OCI-LY3 (cell line): Measurements from ENCODE around the gene TCF3.

Experiments used
- H2AFZ ChIP-seq: fragments of 200-600, 300-600 bp; shearing (Covaris generic); 2 replicates; pipeline ENCODE4 v1.6.0; 2014; ENCODE audit warnings: antibody characterized with exemption, low read depth, low read length
- H3K27ac ChIP-seq: fragments of 200-600, 300-600 bp; sonication (generic); 2 replicates; pipeline ENCODE4 v1.5.1; 2014; ENCODE audit warnings: mild to moderate bottlenecking, low read length, moderate library complexity, mixed read lengths
- H3K27me3 ChIP-seq: fragments of 200-600, 300-600 bp; sonication (generic); 2 replicates; pipeline ENCODE4 v1.6.1; 2014; ENCODE audit warnings: low read depth, low read length, mixed read lengths
- H3K36me3 ChIP-seq: fragments of 200-600, 300-600 bp; sonication (generic); replicated peaks from 2 replicates; pipeline ENCODE3; 2014; ENCODE audit warnings: low read depth, low read length, mixed read lengths
- H3K4me1 ChIP-seq: fragments of 300-600, 200-600 bp; sonication (generic); 2 replicates; pipeline ENCODE4 v1.6.1; 2014; ENCODE audit warnings: low read length, mixed read lengths
- H3K4me2 ChIP-seq: fragments of 200-600, 300-600 bp; sonication (generic); 2 replicates; pipeline ENCODE4 v1.6.1; 2014; ENCODE audit warnings: low read length, mixed read lengths
- H3K4me3 ChIP-seq: fragments of 300-600, 200-600 bp; sonication (generic); 2 replicates; pipeline ENCODE4 v1.5.1; 2014; ENCODE audit warnings: antibody characterized with exemption, mild to moderate bottlenecking, low read length, moderate library complexity
- H3K79me2 ChIP-seq: fragments of 300-600, 200-600 bp; shearing (Covaris generic); 2 replicates; pipeline ENCODE4 v1.6.1; 2014; ENCODE audit warnings: mild to moderate bottlenecking, low read length, mixed read lengths
- H3K9ac ChIP-seq: fragments of 300-600, 200-600 bp; shearing (Covaris generic); 2 replicates; pipeline ENCODE4 v1.6.0; 2014; ENCODE audit warnings: mild to moderate bottlenecking, low read length, moderate library complexity
- H3K9me3 ChIP-seq: fragments of 200-600, 300-600 bp; shearing (Covaris generic); 2 replicates; pipeline ENCODE4 v1.6.1; 2014; ENCODE audit warnings: low read length, mixed read lengths; ENCODE audit not compliant: insufficient read depth
- H4K20me1 ChIP-seq: fragments of 200-600, 300-600 bp; sonication (generic); 2 replicates; pipeline ENCODE4 v1.6.1; 2016; ENCODE audit warnings: low read length, mixed read lengths; ENCODE audit not compliant: insufficient read depth
- EZH2phosphoT487 ChIP-seq: fragments of 200-600 bp; shearing (Covaris generic); IDR thresholded peaks from 2 replicates; pipeline ENCODE4 v1.6.1; 2018; ENCODE audit warnings: antibody characterized with exemption, mixed run types, low read depth
- TF ChIP-seq, protein P1 (sequence below): fragments of 200-600, 300-600 bp; sonication (generic); IDR thresholded peaks from 2 replicates; pipeline ENCODE4 v1.5.1; 2014; ENCODE audit warnings: antibody characterized with exemption, low read length, low read depth

Gene TCF3

DNA sequence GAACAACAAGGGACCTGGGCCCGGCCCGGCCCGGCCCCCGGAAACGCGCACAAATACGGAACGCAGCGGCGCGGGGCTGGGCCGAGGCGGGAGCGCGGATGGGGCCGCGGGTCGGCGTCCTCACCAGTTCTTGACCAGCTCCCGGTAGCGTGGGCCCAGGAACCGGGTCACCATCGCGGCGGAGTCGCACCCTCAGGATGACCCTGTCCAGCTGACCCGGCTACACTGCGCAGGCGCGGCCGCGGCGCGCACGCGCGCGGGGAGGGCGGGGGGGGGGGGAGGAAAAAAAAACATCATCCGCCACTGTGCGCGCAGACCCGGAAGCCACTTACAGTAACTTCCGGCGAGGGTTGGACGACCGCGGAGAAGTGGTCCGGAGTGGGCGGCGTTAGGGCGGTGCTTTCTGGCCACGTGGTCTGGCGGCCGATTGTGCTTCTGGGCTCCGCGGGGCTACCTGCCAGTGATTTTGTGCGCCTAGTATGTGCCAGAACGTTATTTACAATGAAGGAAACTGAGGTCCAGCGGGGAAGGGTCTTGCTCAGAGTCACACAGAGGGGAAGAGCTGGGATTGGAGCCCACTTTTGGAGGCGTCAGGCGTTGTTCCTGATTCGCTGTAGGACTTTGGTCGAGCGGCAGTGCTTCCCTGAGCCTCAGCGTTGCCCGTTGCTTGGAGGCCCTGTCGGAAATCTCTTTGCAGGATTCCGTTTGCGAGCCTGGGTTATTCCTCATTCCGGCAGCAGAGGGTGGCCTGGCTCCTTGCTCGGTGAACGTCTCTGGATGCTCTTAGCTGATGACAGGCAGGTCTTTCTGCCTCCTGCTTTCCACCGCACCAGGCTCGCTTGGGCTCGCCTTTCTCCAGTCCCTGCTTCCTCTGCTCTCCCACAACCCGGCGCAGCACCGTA lies 46.9 kb downstream of the TCF3 start, which contains the start of gene UQCR11:
TSS of gene UQCR11 (minus strand) at position 227 of the 902 bp plus-strand sequence. CDS start at position 174, 53 bp downstream.
- H3K27ac ChIP-seq: peak within 1 kb of the TSS; percentile 80
- H3K27me3 ChIP-seq: no peaks in the 10 kb centered on the region
- peak within 1 kb of the TSS; percentile 80 for H3K4me3 ChIP-seq
- H3K9ac ChIP-seq: peak within 1 kb of the TSS; percentile 94
- H3K4me2 ChIP-seq: peak within 1 kb of the TSS; percentile 91
- H4K20me1 ChIP-seq: peaks cover 13% of the 10 kb centered on the region
- H3K36me3 ChIP-seq: peaks cover 34% of the 10 kb centered on the region
- no peak for TF ChIP-seq EZH2phosphoT487
- TF ChIP-seq, protein P1, sequence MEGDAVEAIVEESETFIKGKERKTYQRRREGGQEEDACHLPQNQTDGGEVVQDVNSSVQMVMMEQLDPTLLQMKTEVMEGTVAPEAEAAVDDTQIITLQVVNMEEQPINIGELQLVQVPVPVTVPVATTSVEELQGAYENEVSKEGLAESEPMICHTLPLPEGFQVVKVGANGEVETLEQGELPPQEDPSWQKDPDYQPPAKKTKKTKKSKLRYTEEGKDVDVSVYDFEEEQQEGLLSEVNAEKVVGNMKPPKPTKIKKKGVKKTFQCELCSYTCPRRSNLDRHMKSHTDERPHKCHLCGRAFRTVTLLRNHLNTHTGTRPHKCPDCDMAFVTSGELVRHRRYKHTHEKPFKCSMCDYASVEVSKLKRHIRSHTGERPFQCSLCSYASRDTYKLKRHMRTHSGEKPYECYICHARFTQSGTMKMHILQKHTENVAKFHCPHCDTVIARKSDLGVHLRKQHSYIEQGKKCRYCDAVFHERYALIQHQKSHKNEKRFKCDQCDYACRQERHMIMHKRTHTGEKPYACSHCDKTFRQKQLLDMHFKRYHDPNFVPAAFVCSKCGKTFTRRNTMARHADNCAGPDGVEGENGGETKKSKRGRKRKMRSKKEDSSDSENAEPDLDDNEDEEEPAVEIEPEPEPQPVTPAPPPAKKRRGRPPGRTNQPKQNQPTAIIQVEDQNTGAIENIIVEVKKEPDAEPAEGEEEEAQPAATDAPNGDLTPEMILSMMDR: peak; percentile 60
- H3K9me3 ChIP-seq: no peaks in the 10 kb centered on the region
- peak within 1 kb of the TSS; percentile 45; the same call in 1 of the 2 replicates for H2AFZ ChIP-seq
- H3K79me2 ChIP-seq: peaks cover 48% of the 10 kb centered on the region
- peaks cover 13% of the 10 kb centered on the region for H3K4me1 ChIP-seq

DNA sequence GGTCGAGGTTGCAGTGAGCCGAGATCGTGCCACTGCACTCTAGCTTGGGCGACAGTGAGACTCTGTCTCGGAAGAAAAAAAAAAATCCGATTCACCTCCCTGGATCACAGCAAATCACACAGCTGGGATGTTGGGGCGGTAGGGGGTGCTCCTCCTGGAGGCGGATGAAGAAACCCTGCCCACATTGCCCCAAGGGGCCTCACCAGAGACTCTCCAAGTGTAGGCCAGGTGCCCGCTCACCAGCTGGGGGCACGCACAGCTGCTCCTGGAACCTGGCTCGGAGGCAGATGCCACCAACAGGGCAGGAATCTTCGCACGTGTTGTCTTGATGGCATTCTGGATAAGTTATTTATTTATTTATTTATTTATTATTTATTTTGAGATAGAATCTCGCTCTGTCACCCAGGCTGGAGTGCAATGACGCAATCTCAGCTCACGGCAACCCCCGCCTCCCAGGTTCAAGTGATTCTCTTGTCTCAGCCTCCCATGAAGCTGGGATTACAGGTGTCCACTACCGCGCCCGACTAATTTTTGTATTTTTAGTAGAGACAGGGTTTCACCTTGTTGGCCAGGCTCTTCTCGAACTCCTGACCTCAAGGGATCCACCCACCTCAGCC lies 50.2 kb downstream of the TCF3 start:
- H3K79me2 ChIP-seq: peaks cover 66% of the 10 kb centered on the region

DNA sequence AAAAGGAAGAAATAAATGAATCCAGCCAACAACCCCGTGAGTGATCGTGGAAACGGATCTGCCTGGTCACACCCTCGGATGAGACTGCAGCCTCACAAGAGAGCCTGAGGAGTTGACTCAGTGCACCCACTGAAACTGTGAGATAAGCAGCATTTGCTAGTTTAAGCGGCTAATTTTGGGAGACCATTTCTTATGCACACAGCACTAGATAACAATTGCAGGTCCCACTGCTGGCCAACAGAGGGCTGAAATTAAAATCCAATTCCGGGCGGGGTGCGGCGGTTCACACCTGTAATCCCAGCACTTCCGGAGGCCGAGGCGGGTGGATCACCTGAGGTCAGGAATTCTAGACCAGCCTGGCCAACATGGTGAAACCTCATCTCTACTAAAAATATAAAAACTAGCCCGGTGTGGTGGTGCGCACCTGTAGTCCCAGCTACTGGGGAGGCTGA lies 50.8 kb downstream of the TCF3 start:
- H3K79me2 ChIP-seq: peaks cover 66% of the 10 kb centered on the region

More for the DNA sequence above, 50.2 kb downstream of the TCF3 start:
- H3K4me3 ChIP-seq: no peak overlapping the region
- TF ChIP-seq, protein P1: no peak
- TF ChIP-seq EZH2phosphoT487: no peak
- peaks cover 13% of the 10 kb centered on the region for H3K4me1 ChIP-seq
- H3K9me3 ChIP-seq: no peaks in the 10 kb centered on the region
- H3K27me3 ChIP-seq: no peaks in the 10 kb centered on the region
- H3K4me2 ChIP-seq: no peak overlapping the region
- H4K20me1 ChIP-seq: peaks cover 19% of the 10 kb centered on the region
- peaks cover 39% of the 10 kb centered on the region for H3K36me3 ChIP-seq
- no peak overlapping the region for H3K9ac ChIP-seq
- H3K27ac ChIP-seq: no peak overlapping the region
- no peak overlapping the region for H2AFZ ChIP-seq

More for the DNA sequence above, 50.8 kb downstream of the TCF3 start:
- Histone ChIP-seq H3K27ac (no peak overlapping the region), H4K20me1 (peaks cover 19% of the 10 kb centered on the region), H3K4me2 (no peak overlapping the region), H3K27me3 (no peaks in the 10 kb centered on the region), H3K4me1 (peaks cover 11% of the 10 kb centered on the region), H3K36me3 (peaks cover 40% of the 10 kb centered on the region), H2AFZ (no peak overlapping the region), H3K9ac (no peak overlapping the region), H3K9me3 (no peaks in the 10 kb centered on the region), H3K4me3 (no peak overlapping the region)
- no peak for TF ChIP-seq EZH2phosphoT487
- TF ChIP-seq, protein P1: no peak
